HG03095 (cell line): Measurements from ENCODE around the gene BTBD9.

Experiments
- ATAC-seq: cut with Tn5 transposase; IDR thresholded peaks from one replicate; pipeline ENCODE4 v1.9.1; 2021; ENCODE audit warnings: moderate library complexity; ENCODE audit not compliant: unreplicated experiment

BTBD9 gene

GRCh38 chr6:38639498-38640215, at the start of gene BTBD9:
Gene BTBD9 (minus strand): TSS chr6:38639929.
- ATAC-seq, result peak; percentile 76

- no peak for ATAC-seq
These were observed 48.9 kb upstream of the BTBD9 start for GRCh38 chr6:38688579-38689087.

GRCh38 chr6:38687549-38687948, 47.8 kb upstream of the BTBD9 start:
- no peak for ATAC-seq

- no peak for ATAC-seq
These were observed 47.3 kb upstream of the BTBD9 start for GRCh38 chr6:38687043-38687353.

- ATAC-seq, result no peak
These were observed 46.7 kb upstream of the BTBD9 start for GRCh38 chr6:38686270-38687042.

GRCh38 chr6:38684904-38685303, 45.2 kb upstream of the BTBD9 start:
- ATAC-seq, result no peak

GRCh38 chr6:38684237-38684636, 44.5 kb upstream of the BTBD9 start:
- ATAC-seq, result no peak

- ATAC-seq, result no peak
These were observed 42.1 kb upstream of the BTBD9 start for GRCh38 chr6:38681850-38682249.

- no peak for ATAC-seq
These were observed 39.9 kb upstream of the BTBD9 start for GRCh38 chr6:38679668-38680067.

GRCh38 chr6:38678178-38678760, 38.5 kb upstream of the BTBD9 start:
- ATAC-seq, result no peak

GRCh38 chr6:38676974-38677544, 37.3 kb upstream of the BTBD9 start:
- ATAC-seq, result no peak

GRCh38 chr6:38676236-38676973, 36.7 kb upstream of the BTBD9 start:
- no peak for ATAC-seq

- no peak for ATAC-seq
These were observed 33.9 kb upstream of the BTBD9 start for GRCh38 chr6:38673397-38674165.

- ATAC-seq, result peak; percentile 59
These were observed 32.2 kb upstream of the BTBD9 start for GRCh38 chr6:38671885-38672467.

- ATAC-seq, result no peak
These were observed 18.9 kb upstream of the BTBD9 start for GRCh38 chr6:38658418-38659167.

GRCh38 chr6:38656896-38657295, 17.2 kb upstream of the BTBD9 start:
- no peak for ATAC-seq

GRCh38 chr6:38654263-38654662, 14.5 kb upstream of the BTBD9 start:
- no peak for ATAC-seq

GRCh38 chr6:38651121-38651784, 11.5 kb upstream of the BTBD9 start:
- no peak for ATAC-seq
